Natural killer cell (primary cell): ENCODE results near the gene ARID1B. TPM values are rescaled to one million over a fixed set of nuclear protein-coding genes. Genes with fewer than 3 reads are reported as not detected.

Source experiments
- ATAC-seq, 3 donors: fragments of 150-1000 bp in 2 of 3; fragments of 200-7000 bp in 1 of 3; cut with Tn5 transposase; 1 replicate in 1 of 3; 2 replicates in 2 of 3; pipeline ENCODE4 v1.10.0; 2021; ENCODE audit warnings: mild to moderate bottlenecking in 2 of 3, moderate library complexity in 2 of 3
- DNase-seq, 2 donors: peaks; one replicate each; pipeline versions ENCODE4 v3.0.0 to v3.0.0-alpha.2; 2013 to 2021; ENCODE audit warnings: mixed read lengths in 1 of 2
- H3K27ac ChIP-seq: one replicate; pipeline ENCODE4 v1.5.1; 2013; ENCODE audit warnings: mild to moderate bottlenecking, low read length
- H3K27me3 ChIP-seq: one replicate; pipeline ENCODE4 v1.6.1; 2013; ENCODE audit warnings: low read length; ENCODE audit not compliant: control insufficient read depth, insufficient read depth
- H3K36me3 ChIP-seq: one replicate; pipeline ENCODE4 v1.6.1; 2013; ENCODE audit warnings: low read length; ENCODE audit not compliant: control insufficient read depth, insufficient read depth
- H3K4me1 ChIP-seq: one replicate; pipeline ENCODE4 v1.6.1; 2013; ENCODE audit warnings: low read length; ENCODE audit not compliant: control insufficient read depth, insufficient read depth
- H3K4me3 ChIP-seq: one replicate; pipeline ENCODE4 v1.5.1; 2013; ENCODE audit warnings: low read length
- H3K9me3 ChIP-seq: one replicate; pipeline ENCODE4 v1.6.1; 2013; ENCODE audit warnings: low read length; ENCODE audit not compliant: control insufficient read depth, insufficient read depth
- H3K27ac Mint-ChIP-seq, 2 donors: one replicate each; pipeline ENCODE4 v1.8.0; 2022; ENCODE audit warnings: mild to moderate bottlenecking in 2 of 2, mixed read lengths in 2 of 2, moderate library complexity in 1 of 2
- H3K27me3 Mint-ChIP-seq, 2 donors: one replicate each; pipeline ENCODE4 v1.8.0; 2022; ENCODE audit warnings: low read depth in 2 of 2, mixed read lengths in 2 of 2
- H3K36me3 Mint-ChIP-seq: one replicate; pipeline ENCODE4 v1.8.0; 2022; ENCODE audit warnings: mixed read lengths
- H3K4me1 Mint-ChIP-seq, 2 donors: one replicate each; pipeline ENCODE4 v1.8.0; 2022; ENCODE audit warnings: mixed read lengths in 2 of 2
- H3K4me3 Mint-ChIP-seq: one replicate; pipeline ENCODE4 v1.8.0; 2022; ENCODE audit warnings: mild to moderate bottlenecking, moderate library complexity, mixed read lengths
- H3K9me3 Mint-ChIP-seq, 2 donors: one replicate each; pipeline ENCODE4 v1.8.0; 2022; ENCODE audit warnings: mixed read lengths in 2 of 2
- CTCF ChIP-seq: fragments of 200-600 bp; IDR thresholded peaks from one replicate; pipeline ENCODE4 v1.8.0; 2022; ENCODE audit warnings: antibody characterized with exemption
- WGBS: methylation state at CpG from one replicate; pipeline ENCODE4 v1.1.7; 2013; ENCODE audit warnings: missing lambda C conversion rate; ENCODE audit not compliant: insufficient coverage; 5-methylcytosine and 5-hydroxymethylcytosine counted together
- intact Hi-C: fragments of 100-400 bp; cut with micrococcal nuclease; formaldehyde crosslinking; loops from one replicate; pipeline ENCODE4 v1.14.2; 2022
- total RNA-seq, 4 donors: library from RNA; stranded (reverse); fragments of 120-200 nt in 1 of 4; gene quantifications; one replicate each; pipeline versions ENCODE4 v1.2.3 to v1.2.4, GENCODE V29; 2013 to 2022

The ARID1B gene
- total RNA-seq, 3 donors from 2014 or later (not counting 1 experiment from before 2014, with no cell fraction given), result 180 to 201 (median 189) TPM

GRCh38 chr6:156953479-156954146 lies 176.4 kb downstream of the ARID1B start:
- H3K9me3 ChIP-seq, result no peaks in the 10 kb centered on the region
- peak in 1 of 2 donors; percentile 87 for DNase-seq
- no peak for TF ChIP-seq CTCF
- H3K4me3 ChIP-seq, result no peak overlapping the region
- no peaks in the 10 kb centered on the region for H3K27me3 Mint-ChIP-seq
- H3K36me3 ChIP-seq, result no peaks in the 10 kb centered on the region
- H3K36me3 Mint-ChIP-seq, result no peaks in the 10 kb centered on the region
- peak overlapping the region; percentile 42 for H3K4me3 Mint-ChIP-seq
- no peaks in the 10 kb centered on the region for H3K27me3 ChIP-seq
- peak overlapping the region; percentile 70 to 80 for H3K27ac Mint-ChIP-seq
- no peak overlapping the region for H3K27ac ChIP-seq
- peak in 2 of 3 donors; percentile 80 to 81 for ATAC-seq
- H3K4me1 Mint-ChIP-seq, result peaks cover 68 to 79% of the 10 kb centered on the region in 2 donors
- peaks cover 21% of the 10 kb centered on the region for H3K4me1 ChIP-seq
- no peaks in the 10 kb centered on the region for H3K9me3 Mint-ChIP-seq
- 61% methylated on average over 3 of the region's 7 CpGs for WGBS
- intact Hi-C loops, result no loop called here

GRCh38 chr6:156954191-156954590 lies 177.0 kb downstream of the ARID1B start:
- Histone ChIP-seq H3K4me3 (no peak overlapping the region), H3K4me1 (peaks cover 21% of the 10 kb centered on the region), H3K36me3 (no peaks in the 10 kb centered on the region), H3K27me3 (no peaks in the 10 kb centered on the region), H3K9me3 (no peaks in the 10 kb centered on the region), H3K27ac (no peak overlapping the region)
- Mint-ChIP-seq H3K4me1 (peaks cover 62 to 73% of the 10 kb centered on the region in 2 donors), H3K4me3 (no peak overlapping the region), H3K27me3 (no peaks in the 10 kb centered on the region), H3K9me3 (no peaks in the 10 kb centered on the region), H3K27ac (peak overlapping the region; percentile 57 to 70), H3K36me3 (no peaks in the 10 kb centered on the region)
- ATAC-seq (no peak), DNase-seq (no peak)
- intact Hi-C loops, result no loop called here
- TF ChIP-seq CTCF, result no peak
- 86% methylated on average over 1 of the region's 2 CpGs for WGBS

GRCh38 chr6:156954816-156955215 lies 177.6 kb downstream of the ARID1B start:
- no peak overlapping the region for H3K27ac ChIP-seq
- WGBS, result 94% methylated on average over 12 of the region's 12 CpGs
- H3K36me3 ChIP-seq, result no peaks in the 10 kb centered on the region
- DNase-seq (no peak), ATAC-seq (no peak)
- no peaks in the 10 kb centered on the region for H3K36me3 Mint-ChIP-seq
- H3K27ac Mint-ChIP-seq, result peak overlapping the region; percentile 15 to 57
- H3K9me3 ChIP-seq, result no peaks in the 10 kb centered on the region
- H3K27me3 Mint-ChIP-seq, result no peaks in the 10 kb centered on the region
- H3K9me3 Mint-ChIP-seq, result no peaks in the 10 kb centered on the region
- no peak overlapping the region for H3K4me3 Mint-ChIP-seq
- no peak for TF ChIP-seq CTCF
- H3K4me1 ChIP-seq, result peaks cover 21% of the 10 kb centered on the region
- H3K4me3 ChIP-seq, result no peak overlapping the region
- peaks cover 58 to 69% of the 10 kb centered on the region in 2 donors for H3K4me1 Mint-ChIP-seq
- intact Hi-C loops, result no loop called here
- H3K27me3 ChIP-seq, result no peaks in the 10 kb centered on the region
